Measurements from ENCODE around the gene IL19. TPM values are rescaled to one million over a fixed set of nuclear protein-coding genes. Genes with fewer than 3 reads are reported as not detected.

IL19 gene
- total and polyA plus RNA-seq, 9 of the 15 experiments (the other 6 are each of a cell fraction or from before 2014, with no cell fraction given): not detected

GRCh38 chr1:206856674-206857464 lies 86.3 kb downstream of the IL19 start (continued):
- TF ChIP-seq ZNF395 (CRISPR knock-in tag; IDR thresholded peaks at IDR 0.05) (no peak), SMARCA5 (IDR thresholded peaks at IDR 0.05) (peak; percentile 51; the same call in 1 of the 2 replicates), WHSC1 (IDR thresholded peaks at IDR 0.05; ENCODE audit: low read length) (no peak), PCBP2 (IDR thresholded peaks at IDR 0.05; ENCODE audit: low read depth, low read length, poor library complexity, severe bottlenecking) (no peak), ZNF175 (CRISPR knock-in tag; IDR thresholded peaks at IDR 0.05; ENCODE audit: low read depth) (no peak), ZNF184 (CRISPR knock-in tag; IDR thresholded peaks at IDR 0.05) (no peak), RBM17 (IDR thresholded peaks at IDR 0.05; ENCODE audit: borderline replicate concordance, low read depth, low read length) (no peak), ZFP36 (IDR thresholded peaks at IDR 0.05; ENCODE audit: low read depth, low read length, partially characterized antibody) (no peak), RAD51 (IDR thresholded peaks at IDR 0.05; ENCODE audit: borderline replicate concordance, low read depth) (no peak), ZNF561 (CRISPR knock-in tag; conservative IDR thresholded peaks at IDR 0.05) (no peak), MYBL2 (IDR thresholded peaks at IDR 0.05; ENCODE audit: low read depth) (no peak), MYBL2 (CRISPR knock-in tag; IDR thresholded peaks at IDR 0.05; ENCODE audit: borderline replicate concordance) (no peak), RNF2 (IDR thresholded peaks at IDR 0.05) (no peak), RCOR1 (IDR thresholded peaks at IDR 0.05; ENCODE audit: borderline replicate concordance in 1 of 2, low read depth in 2 of 2, low read length in 2 of 2) (no peak), CTCF (IDR thresholded peaks at IDR 0.05 in 2 of 3, conservative IDR thresholded peaks at IDR 0.05 in 1 of 3; ENCODE audit: insufficient read depth in 2 of 3, low read depth in 1 of 3, low read length in 3 of 3) (peak; percentile 33 to 67 (median 62)), SETDB1 (IDR thresholded peaks at IDR 0.05; ENCODE audit: low read length) (no peak), DDX20 (tag; IDR thresholded peaks at IDR 0.05; ENCODE audit: low read depth) (no peak), ZNF217 (CRISPR knock-in tag; IDR thresholded peaks at IDR 0.05) (no peak), STAT5B (CRISPR knock-in tag; IDR thresholded peaks at IDR 0.05) (no peak), TAF9B (IDR thresholded peaks at IDR 0.05; ENCODE audit: partially characterized antibody) (no peak), GTF3C2 (IDR thresholded peaks at IDR 0.05; ENCODE audit: borderline replicate concordance, extremely low read depth, insufficient read length) (no peak), ZNF121 (CRISPR knock-in tag; conservative IDR thresholded peaks at IDR 0.05) (peak; percentile 93)

Measured in K562 (cell line).